Astrocyte of the cerebellum (primary cell): Measurements from ENCODE around the gene PEX10.

ENCODE experiments used
- DNase-seq: peaks from one replicate; pipeline ENCODE4 v3.0.0-alpha.2; 2011; ENCODE audit warnings: low read depth
- H3K4me3 ChIP-seq: 2 replicates; pipeline ENCODE4 v1.5.1; 2011; ENCODE audit warnings: mild to moderate bottlenecking, low read depth, low read length, moderate library complexity
- CTCF ChIP-seq: IDR thresholded peaks from 2 replicates; pipeline ENCODE4 v1.5.1; 2012; ENCODE audit warnings: low read length, low read depth, moderate library complexity, mild to moderate bottlenecking; ENCODE audit errors: missing control alignments
- in situ Hi-C: cut with HindIII; loops from 2 replicates; pipeline ENCODE4 v1.10.0; 2017; ENCODE audit warnings: low sequenced_read_pairs

Gene PEX10

GRCh38 chr1:2393471-2393877 is 18.9 kb downstream of the PEX10 start:
- in situ Hi-C loops = no loop called here
- no peak overlapping the region for H3K4me3 ChIP-seq
- TF ChIP-seq CTCF = no peak
- DNase-seq = no peak

DNA sequence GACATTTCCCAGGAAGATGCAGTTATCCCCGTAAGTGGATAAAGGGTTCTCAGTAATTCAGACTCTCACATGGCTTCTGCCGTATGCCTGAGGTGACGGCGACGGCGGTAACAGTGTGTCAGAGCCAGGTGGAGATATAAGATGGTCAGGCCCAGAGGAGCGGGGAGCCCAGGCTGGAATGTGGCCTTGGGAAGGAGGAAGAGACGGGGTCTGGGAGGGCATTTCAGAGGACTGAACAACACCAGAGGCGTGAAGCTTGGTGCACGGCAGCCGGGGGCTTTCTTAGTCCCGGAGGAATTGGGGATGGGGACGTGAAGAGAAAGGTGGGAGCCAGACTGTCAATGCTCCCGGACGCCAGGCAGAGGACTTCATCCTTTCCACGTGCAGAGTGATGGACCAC is 19.7 kb downstream of the PEX10 start:
- no peak for TF ChIP-seq CTCF
- no peak for DNase-seq
- peak overlapping the region; percentile 94 for H3K4me3 ChIP-seq
- in situ Hi-C loops = no loop called here

GRCh38 chr1:2391931-2392509 is 20.3 kb downstream of the PEX10 start:
- no peak for TF ChIP-seq CTCF
- DNase-seq = no peak
- in situ Hi-C loops = no loop called here
- H3K4me3 ChIP-seq = peak overlapping the region; percentile 94

DNA sequence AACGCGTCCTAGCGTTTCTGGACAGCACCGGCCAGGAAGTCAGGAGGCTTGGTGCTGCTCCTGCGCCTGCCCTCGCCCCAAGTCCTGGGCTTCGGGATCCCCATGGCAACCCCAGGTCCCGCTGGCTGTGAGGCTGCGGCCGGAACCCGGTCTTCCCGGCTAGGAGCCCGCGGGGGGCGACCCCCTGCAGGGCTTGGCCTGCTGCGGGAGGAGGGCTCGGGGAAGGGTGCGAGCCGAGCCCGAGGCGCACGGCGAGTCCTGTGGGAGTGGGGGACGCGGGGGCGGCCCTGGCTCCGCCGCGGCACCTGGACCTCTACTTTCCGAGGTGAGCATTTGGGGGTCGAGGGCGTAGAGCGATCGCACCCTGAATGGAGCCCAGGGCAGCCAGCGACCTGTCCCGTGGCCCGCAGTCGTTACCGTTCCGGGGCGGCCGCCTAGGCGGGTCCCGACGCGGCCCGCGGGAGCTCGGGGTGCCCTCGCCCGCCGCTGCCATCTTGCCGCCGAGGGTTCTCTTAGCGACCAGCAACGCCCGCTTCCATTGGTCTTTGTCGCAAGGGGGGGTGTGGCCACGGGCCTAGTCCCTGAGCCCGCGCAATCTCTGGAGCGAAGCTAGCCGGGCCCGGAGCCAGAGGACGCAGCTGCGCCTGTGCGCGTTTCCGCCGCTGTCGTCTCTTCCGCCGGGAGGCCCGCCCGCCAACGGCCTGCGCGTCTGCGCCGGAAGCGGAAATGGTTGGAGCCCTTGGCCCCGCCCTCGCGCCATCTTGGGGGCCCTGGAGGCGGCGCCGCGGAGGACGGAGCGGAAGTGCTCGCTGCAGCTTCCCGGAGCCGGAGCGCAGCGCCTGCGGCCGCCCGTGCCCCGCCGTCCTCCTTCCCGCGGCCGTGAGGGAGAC is 21.1 kb downstream of the PEX10 start, which contains the start of the genes MORN1 and RER1:
Gene MORN1 (minus strand): TSS at position 514 of the 890 bp plus-strand sequence. CDS start 21 bp downstream, at position 493.
Gene RER1 (plus strand): TSS at position 801 of the 890 bp plus-strand sequence. CDS start 3,950 bp downstream, outside the sequence.
- TF ChIP-seq CTCF = no peak
- in situ Hi-C loops = no loop called here
- DNase-seq = peak; percentile 96

DNA sequence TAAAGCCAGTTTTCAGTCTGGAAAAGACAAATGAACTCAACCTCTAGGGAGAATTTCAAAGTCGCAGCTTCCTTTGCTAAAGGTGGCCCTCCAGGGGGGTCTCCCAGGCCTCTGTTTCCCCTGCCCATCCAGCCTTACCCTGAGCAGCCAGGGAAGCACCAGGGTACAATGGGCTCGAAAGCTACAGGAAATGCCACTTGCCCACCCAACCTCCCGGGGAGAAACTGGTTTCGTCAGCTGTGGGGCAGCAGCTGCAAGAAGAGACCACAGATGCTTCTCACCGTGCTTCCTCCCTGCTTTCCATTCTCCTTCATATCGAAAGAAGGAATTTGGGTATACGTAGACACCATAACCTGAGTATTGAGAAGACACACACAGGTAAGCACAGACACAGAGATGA is 22.7 kb downstream of the PEX10 start:
- no peak overlapping the region for H3K4me3 ChIP-seq
- DNase-seq = no peak
- in situ Hi-C loops = no loop called here

More for the DNA sequence above, 21.1 kb downstream of the PEX10 start, which contains the start of the genes MORN1 and RER1:
- H3K4me3 ChIP-seq = peak within 1 kb of the TSS; percentile 94

More for the DNA sequence above, 22.7 kb downstream of the PEX10 start:
- no peak for TF ChIP-seq CTCF
